GM12892 (cell line): Measurements from ENCODE around the gene DHX34.
A peak's percentile ranks its signal among the peaks of the same experiment; 100 is the strongest.

Experiments
- DNase-seq: peaks from one replicate; pipeline ENCODE4 v3.0.0; 2011; ENCODE audit not compliant: insufficient read length
- FAIRE-seq: peaks from 2 replicates; lab custom pipeline; 2011; peaks lifted over from hg19 to GRCh38; lab: Jason Lieb, UNC
- POLR2A ChIP-seq: IDR thresholded peaks from 2 replicates; pipeline ENCODE4 v1.6.1; 2011; ENCODE audit warnings: low read depth, low read length, control low read depth
- POLR2AphosphoS5 ChIP-seq: IDR thresholded peaks from 2 replicates; pipeline ENCODE4 v1.6.1; 2011; ENCODE audit warnings: low read depth, low read length, control low read depth
- TAF1 ChIP-seq: IDR thresholded peaks from 2 replicates; pipeline ENCODE4 v1.6.1; 2011; ENCODE audit warnings: low read depth, mild to moderate bottlenecking, control low read depth, low read length, borderline replicate concordance

Gene DHX34

GRCh38 chr19:47419030-47419783, 70.1 kb downstream of the DHX34 start, which contains the start of gene MEIS3:
Gene MEIS3 (minus strand): TSS chr19:47419527. CDS start chr19:47419081, 446 bp downstream.
- no peak for TF ChIP-seq POLR2A
- TF ChIP-seq TAF1 = no peak
- TF ChIP-seq POLR2AphosphoS5 = no peak
- FAIRE-seq (no peak), DNase-seq (no peak)

GRCh38 chr19:47419789-47420188, 70.7 kb downstream of the DHX34 start:
- no peak for FAIRE-seq
- no peak for DNase-seq
- TF ChIP-seq POLR2AphosphoS5 = no peak
- no peak for TF ChIP-seq POLR2A
- no peak for TF ChIP-seq TAF1

GRCh38 chr19:47421244-47421786, 72.2 kb downstream of the DHX34 start:
- no peak for DNase-seq
- TF ChIP-seq POLR2A = no peak
- TF ChIP-seq POLR2AphosphoS5 = no peak
- FAIRE-seq = no peak

- DNase-seq (no peak), FAIRE-seq (no peak)
- TF ChIP-seq POLR2AphosphoS5 (no peak), POLR2A (no peak), TAF1 (no peak)
These were observed 72.8 kb downstream of the DHX34 start for GRCh38 chr19:47421844-47422395.

- FAIRE-seq = no peak
- no peak for TF ChIP-seq POLR2A
- TF ChIP-seq POLR2AphosphoS5 = no peak
- no peak for TF ChIP-seq TAF1
- no peak for DNase-seq
These were observed 73.5 kb downstream of the DHX34 start for GRCh38 chr19:47422417-47423163.

- no peak for DNase-seq
- no peak for FAIRE-seq
These were observed 74.2 kb downstream of the DHX34 start for GRCh38 chr19:47423203-47423882.

GRCh38 chr19:47427241-47428176, 78.4 kb downstream of the DHX34 start:
- DNase-seq (peak; percentile 78), FAIRE-seq (peak; percentile 90)
- TF ChIP-seq POLR2AphosphoS5 (no peak), POLR2A (no peak), TAF1 (no peak)

More at GRCh38 chr19:47423203-47423882, 74.2 kb downstream of the DHX34 start:
- TF ChIP-seq POLR2AphosphoS5 = no peak

- TF ChIP-seq TAF1 (no peak), POLR2AphosphoS5 (no peak), POLR2A (no peak)
- DNase-seq = peak; percentile 71
- FAIRE-seq = peak; percentile 83
These were observed 79.2 kb downstream of the DHX34 start for GRCh38 chr19:47428177-47428894.

GRCh38 chr19:47429140-47429793, 80.2 kb downstream of the DHX34 start:
- TF ChIP-seq POLR2AphosphoS5 (no peak), POLR2A (no peak), TAF1 (no peak)
- no peak for DNase-seq
- no peak for FAIRE-seq
